ENCODE data around the gene BFSP1. TPM values are rescaled to one million over a fixed set of nuclear protein-coding genes. Genes with fewer than 3 reads are reported as not detected.

BFSP1 gene
- total and polyA plus RNA-seq, 2 donors from 2014 or later = 1.3 to 2.1 TPM

DNA sequence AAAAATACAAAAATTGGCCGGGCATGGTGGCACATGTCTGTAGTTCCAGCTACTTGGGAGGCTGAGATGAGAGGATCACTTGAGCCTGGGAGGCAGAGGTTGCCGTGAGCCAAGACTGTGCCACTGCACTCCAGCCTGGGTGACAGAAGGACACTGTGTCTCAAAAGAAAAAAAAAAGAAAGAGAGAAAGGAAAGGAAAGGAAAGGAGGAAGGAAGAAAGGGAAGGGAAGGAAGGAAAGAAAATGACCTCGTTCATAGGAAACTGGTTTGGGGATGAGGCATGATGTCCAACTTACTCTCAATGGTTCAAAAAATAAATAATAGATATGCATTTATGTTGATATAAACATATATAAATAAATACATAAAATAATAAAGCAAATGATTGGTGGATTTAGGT is 6.8 kb upstream of the BFSP1 start:
- FAIRE-seq (no peak), DNase-seq (no peak)
- Histone ChIP-seq H3K4me3 (ENCODE audit: low read length in 3 of 3) (no peak overlapping the region), H3K27ac (ENCODE audit: low read depth in 2 of 2, low read length in 2 of 2) (no peak overlapping the region), H3K9me3 (ENCODE audit: control insufficient read depth in 2 of 3, insufficient read depth in 1 of 3, low read length in 3 of 3) (no peaks in the 10 kb centered on the region), H3K9ac (ENCODE audit: low read length in 3 of 3) (no peak overlapping the region), H3K27me3 (ENCODE audit: control insufficient read depth, insufficient read depth, low read length) (no peaks in the 10 kb centered on the region), H3K4me1 (ENCODE audit: control insufficient read depth in 2 of 3, insufficient read depth in 2 of 3, low read depth in 1 of 3, low read length in 3 of 3) (peaks cover 0 to 2% (median 0%) of the 10 kb centered on the region in 3 donors), H3K36me3 (ENCODE audit: control insufficient read depth in 2 of 3, insufficient read depth in 3 of 3, low read length in 3 of 3) (no peaks in the 10 kb centered on the region)
- intact Hi-C loops (cut with DNase I) = no loop called here
- TF ChIP-seq, protein P1, sequence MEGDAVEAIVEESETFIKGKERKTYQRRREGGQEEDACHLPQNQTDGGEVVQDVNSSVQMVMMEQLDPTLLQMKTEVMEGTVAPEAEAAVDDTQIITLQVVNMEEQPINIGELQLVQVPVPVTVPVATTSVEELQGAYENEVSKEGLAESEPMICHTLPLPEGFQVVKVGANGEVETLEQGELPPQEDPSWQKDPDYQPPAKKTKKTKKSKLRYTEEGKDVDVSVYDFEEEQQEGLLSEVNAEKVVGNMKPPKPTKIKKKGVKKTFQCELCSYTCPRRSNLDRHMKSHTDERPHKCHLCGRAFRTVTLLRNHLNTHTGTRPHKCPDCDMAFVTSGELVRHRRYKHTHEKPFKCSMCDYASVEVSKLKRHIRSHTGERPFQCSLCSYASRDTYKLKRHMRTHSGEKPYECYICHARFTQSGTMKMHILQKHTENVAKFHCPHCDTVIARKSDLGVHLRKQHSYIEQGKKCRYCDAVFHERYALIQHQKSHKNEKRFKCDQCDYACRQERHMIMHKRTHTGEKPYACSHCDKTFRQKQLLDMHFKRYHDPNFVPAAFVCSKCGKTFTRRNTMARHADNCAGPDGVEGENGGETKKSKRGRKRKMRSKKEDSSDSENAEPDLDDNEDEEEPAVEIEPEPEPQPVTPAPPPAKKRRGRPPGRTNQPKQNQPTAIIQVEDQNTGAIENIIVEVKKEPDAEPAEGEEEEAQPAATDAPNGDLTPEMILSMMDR (IDR thresholded peaks at IDR 0.05; ENCODE audit: borderline replicate concordance, extremely low read depth, insufficient read depth) = no peak

DNA sequence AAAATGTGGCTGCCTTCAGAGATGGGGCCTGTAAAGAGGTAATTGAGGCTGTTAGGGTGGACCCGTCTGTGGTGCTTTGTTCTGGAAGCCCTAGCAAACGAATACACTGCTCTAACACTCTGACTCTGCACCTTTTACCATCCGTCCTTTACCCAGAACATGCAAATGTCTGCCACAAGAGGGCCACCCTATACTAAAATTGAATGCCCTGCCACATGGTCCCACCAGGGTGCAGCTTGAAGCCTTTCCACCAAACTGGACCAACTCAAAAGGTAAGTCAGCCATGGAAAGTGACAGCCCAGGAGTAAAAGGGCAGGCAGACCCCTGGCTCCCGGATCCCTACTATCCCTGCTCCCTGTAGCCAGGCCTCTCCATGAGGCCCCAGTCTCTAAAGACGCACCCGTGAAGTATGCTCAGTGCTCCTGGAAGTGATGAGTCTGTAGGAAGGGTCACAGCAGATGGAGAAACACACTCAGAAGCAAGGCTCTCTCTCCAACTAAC is 5.8 kb upstream of the BFSP1 start:
- H3K9me3 ChIP-seq (ENCODE audit: control insufficient read depth in 2 of 3, insufficient read depth in 1 of 3, low read length in 3 of 3) = no peaks in the 10 kb centered on the region
- no peaks in the 10 kb centered on the region for H3K27me3 ChIP-seq (ENCODE audit: control insufficient read depth, insufficient read depth, low read length)
- TF ChIP-seq, protein P1 (IDR thresholded peaks at IDR 0.05; ENCODE audit: borderline replicate concordance, extremely low read depth, insufficient read depth) = peak; percentile 94
- H3K9ac ChIP-seq (ENCODE audit: low read length in 3 of 3) = no peak overlapping the region
- peak in 4 of 5 donors; percentile 84 to 91 (median 88) for DNase-seq
- intact Hi-C loops (cut with DNase I) = no loop called here
- H3K4me3 ChIP-seq (ENCODE audit: low read length in 3 of 3) = no peak overlapping the region
- H3K36me3 ChIP-seq (ENCODE audit: control insufficient read depth in 2 of 3, insufficient read depth in 3 of 3, low read length in 3 of 3) = no peaks in the 10 kb centered on the region
- FAIRE-seq = peak; percentile 33
- no peak overlapping the region for H3K27ac ChIP-seq (ENCODE audit: low read depth in 2 of 2, low read length in 2 of 2)
- peaks cover 0 to 2% (median 0%) of the 10 kb centered on the region in 3 donors for H3K4me1 ChIP-seq (ENCODE audit: control insufficient read depth in 2 of 3, insufficient read depth in 2 of 3, low read depth in 1 of 3, low read length in 3 of 3)

DNA sequence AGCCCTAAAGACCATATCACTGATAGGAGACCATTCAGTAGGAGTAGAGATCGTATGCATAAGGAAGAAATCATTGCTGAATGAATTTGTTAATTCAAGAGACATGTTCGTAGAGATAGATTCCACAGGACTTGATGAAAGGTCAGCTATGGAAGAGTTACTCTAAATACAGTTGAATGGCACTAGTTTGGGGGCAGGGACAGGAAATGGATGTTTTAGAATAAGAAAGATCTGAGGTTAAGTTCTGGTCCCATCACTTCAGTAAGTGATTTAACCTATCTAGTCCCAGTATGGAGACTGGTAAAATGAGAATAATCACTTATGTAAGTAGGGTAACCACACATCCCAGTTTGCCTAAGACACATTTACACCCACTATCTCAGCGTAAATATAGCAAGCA is 2.9 kb upstream of the BFSP1 start:
- DNase-seq (no peak), FAIRE-seq (no peak)
- intact Hi-C loops (cut with DNase I) = no loop called here
- Histone ChIP-seq H3K27me3 (ENCODE audit: control insufficient read depth, insufficient read depth, low read length) (no peaks in the 10 kb centered on the region), H3K9me3 (ENCODE audit: control insufficient read depth in 2 of 3, insufficient read depth in 1 of 3, low read length in 3 of 3) (no peaks in the 10 kb centered on the region), H3K4me1 (ENCODE audit: control insufficient read depth in 2 of 3, insufficient read depth in 2 of 3, low read depth in 1 of 3, low read length in 3 of 3) (peaks cover 0 to 2% (median 0%) of the 10 kb centered on the region in 3 donors), H3K9ac (ENCODE audit: low read length in 3 of 3) (no peak overlapping the region), H3K4me3 (ENCODE audit: low read length in 3 of 3) (no peak overlapping the region), H3K36me3 (ENCODE audit: control insufficient read depth in 2 of 3, insufficient read depth in 3 of 3, low read length in 3 of 3) (no peaks in the 10 kb centered on the region), H3K27ac (ENCODE audit: low read depth in 2 of 2, low read length in 2 of 2) (no peak overlapping the region)
- TF ChIP-seq, protein P1 (IDR thresholded peaks at IDR 0.05; ENCODE audit: borderline replicate concordance, extremely low read depth, insufficient read depth) = no peak

DNA sequence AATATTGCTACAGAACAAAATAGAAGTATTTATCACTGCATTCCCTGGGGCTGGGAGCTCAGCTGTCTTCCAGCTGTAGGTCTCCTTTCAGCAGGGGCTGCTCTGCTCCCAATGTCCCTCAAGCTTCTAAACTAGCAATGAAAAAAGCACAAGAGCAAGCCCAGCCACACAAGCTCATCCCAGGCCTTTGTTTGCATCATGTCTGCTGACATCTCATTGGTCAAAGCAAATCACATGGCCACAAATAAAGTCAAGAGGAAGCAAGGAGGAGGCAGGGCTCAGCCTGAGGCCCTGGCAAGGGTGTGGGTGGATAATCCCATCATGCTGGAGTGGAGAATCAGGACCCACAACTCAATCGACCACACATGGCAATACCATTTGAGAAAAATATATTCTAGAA is 2.2 kb upstream of the BFSP1 start:
- Histone ChIP-seq H3K9ac (ENCODE audit: low read length in 3 of 3) (no peak overlapping the region), H3K9me3 (ENCODE audit: control insufficient read depth in 2 of 3, insufficient read depth in 1 of 3, low read length in 3 of 3) (no peaks in the 10 kb centered on the region), H3K27me3 (ENCODE audit: control insufficient read depth, insufficient read depth, low read length) (no peaks in the 10 kb centered on the region), H3K27ac (ENCODE audit: low read depth in 2 of 2, low read length in 2 of 2) (no peak overlapping the region), H3K4me3 (ENCODE audit: low read length in 3 of 3) (no peak overlapping the region), H3K36me3 (ENCODE audit: control insufficient read depth in 2 of 3, insufficient read depth in 3 of 3, low read length in 3 of 3) (no peaks in the 10 kb centered on the region), H3K4me1 (ENCODE audit: control insufficient read depth in 2 of 3, insufficient read depth in 2 of 3, low read depth in 1 of 3, low read length in 3 of 3) (peaks cover 0 to 2% (median 0%) of the 10 kb centered on the region in 3 donors)
- peak in 1 of 5 donors; percentile 68 for DNase-seq
- intact Hi-C loops (cut with DNase I) = no loop called here
- TF ChIP-seq, protein P1 (IDR thresholded peaks at IDR 0.05; ENCODE audit: borderline replicate concordance, extremely low read depth, insufficient read depth) = no peak
- no peak for FAIRE-seq

Measured in kidney (tissue), 14 donors.